HG02981 (cell line): ENCODE measurements around the gene PTPN5.
"Not testable (repeated sequence)": the region's sequence is repeated elsewhere in the genome, so short reads cannot be mapped to it uniquely, and the experiment has no call there.

Source experiments
- ATAC-seq: cut with Tn5 transposase; IDR thresholded peaks from one replicate; pipeline ENCODE4 v1.9.1; 2021; ENCODE audit warnings: mild to moderate bottlenecking, moderate library complexity; ENCODE audit not compliant: unreplicated experiment

PTPN5 gene

GRCh38 chr11:18692941-18693760, 98.4 kb downstream of the PTPN5 start:
- no peak for ATAC-seq

GRCh38 chr11:18691467-18692140, 100.0 kb downstream of the PTPN5 start:
- not testable (repeated sequence) for ATAC-seq

GRCh38 chr11:18684267-18684666, 107.3 kb downstream of the PTPN5 start:
- ATAC-seq: no peak

GRCh38 chr11:18682466-18682865, 109.1 kb downstream of the PTPN5 start:
- no peak for ATAC-seq

GRCh38 chr11:18681949-18682348, 109.6 kb downstream of the PTPN5 start:
- not testable (repeated sequence) for ATAC-seq
